GM21529 (cell line): ENCODE results near the gene PRKN.

Experiments used
- ATAC-seq: cut with Tn5 transposase; IDR thresholded peaks from one replicate; pipeline ENCODE4 v1.9.1; 2021; ENCODE audit not compliant: unreplicated experiment

Gene PRKN

DNA sequence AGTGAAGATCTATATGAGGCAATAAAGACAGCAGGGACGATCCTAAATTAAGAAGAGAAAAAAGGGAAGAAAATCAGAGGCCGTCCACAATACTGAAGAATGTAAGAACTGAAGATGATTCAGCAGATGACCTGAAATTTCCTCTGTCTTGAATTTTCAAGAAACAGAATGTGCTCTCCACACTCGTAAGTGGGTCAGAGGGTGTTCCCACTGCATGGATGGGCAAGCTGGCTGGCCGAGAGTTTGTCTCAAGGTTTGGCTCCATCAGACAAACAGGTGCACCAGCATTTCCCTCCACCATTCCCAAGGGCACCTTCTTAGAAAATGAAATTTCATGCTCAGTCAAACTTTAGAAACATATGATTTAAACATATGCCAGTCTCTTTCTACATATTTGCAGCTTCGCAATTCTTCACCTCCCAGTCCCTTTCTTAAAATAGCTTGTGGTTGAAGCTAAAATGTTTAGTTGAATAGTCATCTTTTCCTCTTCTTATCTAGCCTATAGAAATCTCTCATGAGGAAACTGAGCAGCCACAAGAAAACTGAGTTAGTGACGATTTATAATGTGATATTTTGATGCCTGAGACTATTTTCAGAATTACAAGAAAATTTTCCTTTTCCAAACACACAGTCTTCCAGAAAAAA lies 576.4 kb downstream of the PRKN start:
- ATAC-seq: no peak

- ATAC-seq: no peak
These were observed 577.3 kb downstream of the PRKN start for GRCh38 chr6:162150295-162150694.

- ATAC-seq: no peak
These were observed 577.8 kb downstream of the PRKN start for GRCh38 chr6:162149786-162150185.

- ATAC-seq: no peak
These were observed 579.8 kb downstream of the PRKN start for GRCh38 chr6:162147805-162148204.

DNA sequence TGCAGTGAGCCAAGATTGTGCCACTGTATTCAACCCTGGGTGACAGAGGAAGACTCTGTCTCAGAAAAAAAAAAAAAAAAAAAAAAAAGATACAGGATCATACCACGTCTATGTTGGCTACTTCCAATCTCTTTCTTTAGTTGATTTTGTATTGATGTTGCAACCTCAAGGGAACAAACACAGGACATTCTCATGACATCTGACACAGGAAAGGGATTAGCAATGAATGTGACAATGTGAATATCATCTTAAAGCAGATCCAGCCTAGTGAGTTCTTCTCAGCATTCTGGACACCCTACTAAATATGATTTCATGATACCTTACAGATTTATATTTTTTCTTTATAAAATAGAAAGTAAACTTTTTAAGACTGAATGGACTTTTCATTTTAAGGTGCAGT lies 580.3 kb downstream of the PRKN start:
- ATAC-seq: no peak

DNA sequence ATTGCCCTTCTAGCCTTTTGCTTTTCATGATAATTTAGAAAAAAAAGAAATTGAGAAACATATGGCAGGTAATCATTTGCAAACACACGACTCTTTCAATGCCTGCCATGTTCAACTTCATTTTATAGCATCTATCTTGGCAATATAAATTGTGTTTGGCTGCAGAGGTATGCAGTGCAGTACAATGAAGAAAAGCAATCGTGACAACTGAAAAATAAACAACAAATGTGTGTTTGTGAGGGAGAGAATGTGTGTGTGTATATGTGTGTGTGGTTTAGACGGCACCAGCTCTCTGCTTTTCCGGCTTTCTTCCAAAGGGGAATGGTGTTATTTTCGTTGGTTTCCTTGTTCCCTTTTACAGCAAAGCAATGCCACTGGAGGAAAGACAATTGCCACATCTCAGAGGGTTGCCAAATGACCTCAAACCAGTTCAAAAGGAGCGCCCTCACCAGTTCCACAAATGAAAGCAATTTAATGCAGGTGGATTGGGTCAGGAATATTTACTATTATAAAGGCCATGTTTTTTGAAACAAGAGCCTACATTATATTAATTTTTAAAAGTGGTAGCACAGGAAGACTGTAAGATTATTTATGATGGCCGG lies 587.2 kb downstream of the PRKN start:
- ATAC-seq: no peak

- no peak for ATAC-seq
These were observed 601.9 kb downstream of the PRKN start for GRCh38 chr6:162125659-162126058.

DNA sequence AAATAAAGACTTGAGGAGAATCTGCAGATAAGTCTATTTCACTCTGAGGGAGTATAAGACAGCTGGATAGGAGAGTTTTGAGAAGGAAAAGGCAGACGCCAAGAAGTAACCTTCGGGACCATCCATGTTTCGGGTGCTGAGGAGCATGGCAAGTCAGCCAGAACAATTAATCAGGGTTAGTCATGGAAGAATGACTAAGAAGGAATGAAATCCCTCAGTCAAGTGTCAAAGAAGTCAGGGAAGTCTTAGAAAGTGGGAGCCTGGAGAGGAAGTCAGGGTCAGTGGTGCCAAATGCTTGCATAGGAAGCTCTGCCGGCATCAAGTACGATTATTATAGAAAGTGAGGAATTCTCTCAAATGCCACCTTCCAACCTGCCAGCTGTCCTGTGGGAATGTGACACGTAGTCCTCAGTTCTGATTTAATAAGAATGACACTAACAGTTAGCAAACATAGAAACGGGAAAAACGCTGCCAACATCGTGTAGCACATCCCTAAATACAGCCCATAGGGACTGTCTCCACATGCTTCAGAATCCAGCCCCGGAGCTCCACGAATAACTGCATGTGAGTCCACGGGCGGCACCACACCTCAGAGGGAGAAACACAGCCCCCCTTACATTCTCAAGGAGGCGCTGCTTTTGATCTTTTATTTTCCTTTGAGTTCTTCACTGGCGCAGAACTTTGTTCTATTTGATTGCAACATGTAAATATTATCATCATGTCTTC lies 602.7 kb downstream of the PRKN start:
- no peak for ATAC-seq

DNA sequence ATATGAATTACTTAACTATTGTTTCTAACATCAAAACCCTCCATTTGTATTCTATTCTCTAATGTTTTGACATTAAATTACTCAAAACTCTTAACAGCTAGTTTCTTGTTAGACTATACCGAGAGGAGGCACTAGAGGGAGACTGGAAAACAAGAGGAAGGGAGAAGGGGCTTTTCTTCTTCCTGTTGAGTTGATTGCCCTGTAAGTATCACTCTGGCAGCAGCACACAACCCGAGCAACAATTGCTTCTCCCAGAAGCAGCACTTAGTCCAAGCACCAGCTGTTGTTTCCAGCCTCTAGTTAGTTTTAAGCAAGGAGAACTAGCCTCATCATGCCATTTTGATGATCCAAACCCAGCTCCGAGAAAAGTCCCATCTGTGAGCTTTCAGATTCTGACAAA lies 603.8 kb downstream of the PRKN start:
- no peak for ATAC-seq

- no peak for ATAC-seq
These were observed 608.2 kb downstream of the PRKN start for GRCh38 chr6:162119341-162119740.

GRCh38 chr6:162118706-162119105 lies 608.9 kb downstream of the PRKN start:
- ATAC-seq: no peak

- no peak for ATAC-seq
These were observed 610.6 kb downstream of the PRKN start for GRCh38 chr6:162116902-162117525.

GRCh38 chr6:162109480-162110050 lies 618.0 kb downstream of the PRKN start:
- ATAC-seq: no peak

DNA sequence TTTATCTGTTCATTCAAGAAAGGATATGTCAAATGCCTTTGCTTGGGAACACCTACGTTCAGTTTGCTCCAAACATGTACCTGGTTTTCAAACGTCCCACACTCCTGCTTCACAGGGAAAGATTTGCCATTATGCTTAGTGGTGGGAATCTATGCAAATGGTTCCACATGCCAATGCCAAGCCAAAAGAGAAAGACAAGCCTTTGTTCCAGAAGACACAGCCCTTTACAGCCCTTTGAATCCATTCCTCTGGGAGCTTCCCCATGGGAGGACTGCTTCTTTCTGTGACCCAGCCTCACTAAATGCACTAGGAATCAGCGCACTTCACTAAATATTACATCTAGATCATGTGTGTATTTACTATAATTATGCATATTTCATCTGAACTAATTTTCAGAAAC lies 619.5 kb downstream of the PRKN start:
- no peak for ATAC-seq

- no peak for ATAC-seq
These were observed 627.5 kb downstream of the PRKN start for GRCh38 chr6:162100096-162100495.

- ATAC-seq: no peak
These were observed 627.9 kb downstream of the PRKN start for GRCh38 chr6:162099685-162100084.

DNA sequence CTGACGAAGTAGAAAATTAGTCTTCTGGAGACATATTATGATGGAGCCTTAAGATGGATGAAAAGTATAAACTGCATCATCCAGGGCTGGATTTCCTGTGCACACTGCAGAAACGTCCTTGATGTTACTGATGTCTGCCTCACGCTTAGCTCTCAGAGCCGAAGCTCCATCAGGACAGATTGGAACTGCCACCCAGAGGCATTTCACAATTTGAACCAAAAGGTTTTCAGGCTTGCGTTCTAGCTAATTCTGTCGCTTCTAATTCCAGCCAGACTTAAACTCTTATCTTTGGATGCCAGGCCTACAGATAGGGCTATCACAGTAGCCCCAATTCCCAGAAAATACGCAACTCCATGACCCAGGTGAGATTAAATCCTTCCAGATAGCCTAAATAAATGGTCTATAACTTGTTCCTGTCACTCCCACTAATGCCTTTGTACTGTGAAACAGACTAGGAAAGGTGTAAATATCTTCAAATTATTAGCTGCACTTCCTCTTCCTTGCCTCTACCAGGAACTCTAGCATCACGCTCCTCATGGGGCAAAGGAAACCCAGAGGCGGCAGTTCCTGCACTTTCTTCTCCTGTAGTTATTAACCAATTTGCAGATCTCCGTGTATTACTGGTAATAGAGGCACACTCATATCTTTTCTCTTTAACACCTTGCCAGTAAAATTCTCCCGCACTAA lies 634.6 kb downstream of the PRKN start:
- ATAC-seq: no peak

DNA sequence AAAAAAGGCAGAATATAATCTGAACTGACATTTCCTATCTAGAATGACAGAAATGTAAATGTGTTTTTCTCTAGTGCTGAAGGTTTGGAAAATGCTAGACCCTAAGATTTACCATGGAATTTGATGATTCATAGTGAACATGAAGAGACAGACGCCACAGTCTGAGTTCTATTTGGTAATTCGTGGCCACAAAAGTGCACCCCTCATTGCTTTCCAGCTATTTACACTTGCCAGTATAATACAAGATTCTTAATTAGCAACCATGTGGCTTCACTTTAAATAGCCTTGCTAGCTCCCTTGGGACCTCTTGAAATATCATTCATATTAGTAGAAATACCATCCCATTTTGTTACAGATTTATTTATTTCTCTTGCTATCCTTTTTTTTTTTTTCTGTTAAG lies 636.8 kb downstream of the PRKN start:
- ATAC-seq: no peak

- no peak for ATAC-seq
These were observed 639.5 kb downstream of the PRKN start for GRCh38 chr6:162088091-162088490.

GRCh38 chr6:162085561-162085960 lies 642.0 kb downstream of the PRKN start:
- no peak for ATAC-seq

DNA sequence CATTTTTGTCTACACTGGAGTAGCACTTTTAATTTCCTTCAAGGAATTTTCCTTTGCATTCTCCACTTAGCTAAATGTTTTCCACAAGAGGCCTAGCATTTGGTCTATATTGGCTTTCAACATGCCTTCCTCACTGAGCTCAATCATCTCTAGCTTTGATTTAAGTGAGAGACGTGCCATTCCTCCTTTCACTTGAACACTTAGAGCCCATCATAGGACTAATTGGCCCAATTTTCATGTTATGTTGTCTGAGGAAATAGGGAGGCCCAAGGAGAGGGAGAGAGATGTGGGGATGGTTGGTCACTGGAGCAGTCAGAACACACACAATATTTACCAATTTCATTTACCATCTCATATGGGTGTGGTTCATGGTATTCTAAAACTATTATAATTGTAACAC lies 645.0 kb downstream of the PRKN start:
- ATAC-seq: no peak
